ENCODE data around the gene KCNAB1. TPM values are rescaled to one million over a fixed set of nuclear protein-coding genes. Genes with fewer than 3 reads are reported as not detected.

The KCNAB1 gene
- total and polyA plus RNA-seq, 2 of the 8 experiments (the other 6 are each of a cell fraction or from before 2014, with no cell fraction given), result 0.51 to 2.3 TPM

DNA sequence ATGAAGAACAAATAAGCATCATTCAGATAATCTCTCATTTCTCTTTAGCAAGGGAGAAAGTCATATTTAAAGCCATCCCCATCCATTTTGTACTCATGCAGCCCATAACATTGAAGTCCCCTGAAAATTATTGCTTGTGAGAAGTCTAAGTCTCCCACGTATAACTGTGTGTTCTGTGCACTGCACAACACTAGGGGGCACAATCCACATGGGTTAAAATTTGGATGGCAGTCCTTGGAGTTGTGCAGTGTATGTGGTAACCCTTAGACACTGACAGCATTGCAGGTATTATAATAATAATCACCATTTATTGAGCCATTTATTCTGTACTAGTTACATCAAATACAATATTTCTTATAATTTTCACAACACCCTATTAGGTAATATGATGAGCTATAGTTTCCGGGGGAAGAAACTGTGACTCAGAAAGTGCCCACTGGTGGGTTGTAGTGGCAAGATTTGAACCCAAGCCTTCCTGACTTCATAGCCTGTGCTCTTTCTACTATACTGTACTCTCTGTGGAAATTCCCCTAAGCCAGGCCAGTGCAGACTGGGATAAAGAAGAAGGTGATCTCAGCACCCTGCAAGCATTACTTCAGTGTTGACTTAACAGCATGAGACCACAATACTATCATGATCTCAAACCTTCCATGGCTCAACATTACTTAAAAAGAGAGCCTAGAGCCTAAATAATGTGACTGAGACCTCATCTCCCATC is 15.7 kb downstream of the KCNAB1 start:
- no peak overlapping the region for H4K5ac ChIP-seq (ENCODE audit: insufficient read length, low read depth, low read length)
- no peak overlapping the region for H2BK5ac ChIP-seq (ENCODE audit: low read depth, low read length)
- H2AFZ ChIP-seq (ENCODE audit: low read length), result no peak overlapping the region
- H3K56ac ChIP-seq (replicated peaks; ENCODE audit: insufficient read length, low read depth, low read length), result no peak overlapping the region
- no peaks in the 10 kb centered on the region for H3K4me1 ChIP-seq (replicated peaks in 1 of 4; ENCODE audit: control insufficient read depth in 3 of 4, insufficient read depth in 4 of 4, low read length in 3 of 4)
- H3K23me2 ChIP-seq (ENCODE audit: low read depth, low read length), result no peaks in the 10 kb centered on the region
- no peaks in the 10 kb centered on the region for H3K27me3 ChIP-seq (replicated peaks in 1 of 4; ENCODE audit: control insufficient read depth in 3 of 4, extremely low read depth in 1 of 4, insufficient read depth in 3 of 4, low read length in 3 of 4)
- H4K20me1 ChIP-seq (replicated peaks in 1 of 2; ENCODE audit: control insufficient read depth in 1 of 2, insufficient read depth in 2 of 2, low read length in 2 of 2), result no peaks in the 10 kb centered on the region
- H3K4me3 ChIP-seq (ENCODE audit: extremely low read depth in 1 of 4, insufficient read depth in 2 of 4, low read depth in 3 of 4, low read length in 4 of 4), result no peak overlapping the region
- H4K91ac ChIP-seq (replicated peaks; ENCODE audit: insufficient read length, low read length), result no peak overlapping the region
- no peaks in the 10 kb centered on the region for H3K79me1 ChIP-seq (ENCODE audit: low read depth, low read length)
- no peak overlapping the region for H2BK120ac ChIP-seq (replicated peaks; ENCODE audit: low read depth, low read length)
- no peak overlapping the region for H3K14ac ChIP-seq (ENCODE audit: insufficient read length)
- no peaks in the 10 kb centered on the region for H3K36me3 ChIP-seq (ENCODE audit: control insufficient read depth in 2 of 4, insufficient read depth in 4 of 4, low read length in 3 of 4)
- no peak overlapping the region for H3K4me2 ChIP-seq (ENCODE audit: insufficient read depth in 1 of 2, low read depth in 2 of 2, low read length in 2 of 2)
- H3K79me2 ChIP-seq (ENCODE audit: control insufficient read depth in 1 of 2, insufficient read depth in 2 of 2, low read length in 2 of 2), result no peaks in the 10 kb centered on the region
- H3K23ac ChIP-seq (ENCODE audit: insufficient read length), result no peak overlapping the region
- no peak overlapping the region for H3K9ac ChIP-seq (replicated peaks in 1 of 4; ENCODE audit: extremely low read depth in 1 of 4, low read depth in 3 of 4, low read length in 3 of 4)
- no peak overlapping the region for H2BK12ac ChIP-seq (ENCODE audit: low read depth, low read length)
- no peak for DNase-seq (ENCODE audit: low read depth in 1 of 2, low spot score in 2 of 2)
- CTCF ChIA-PET (ENCODE audit: partially characterized antibody), result interaction anchor here (0.5 to 7.6 kb wide), 20 partner anchors 8 to 979 kb away, joined by 3 to 53 read pairs (median 4); no protein-coding TSS in a partner anchor
- H3K27ac ChIP-seq (ENCODE audit: low read depth, low read length), result no peak overlapping the region
- no peak overlapping the region for H2BK15ac ChIP-seq (ENCODE audit: low read length)
- no peak overlapping the region for H2BK20ac ChIP-seq (ENCODE audit: low read length)
- no peak overlapping the region for H2AK5ac ChIP-seq (ENCODE audit: low read depth, low read length)
- no peak overlapping the region for H4K8ac ChIP-seq (ENCODE audit: extremely low read depth, insufficient read depth, low read length)
- POLR2A ChIA-PET (ENCODE audit: partially characterized antibody), result no interaction called here
- H3K4ac ChIP-seq (replicated peaks; ENCODE audit: insufficient read length, low read depth, low read length), result no peak overlapping the region
- no peak overlapping the region for H3K18ac ChIP-seq (ENCODE audit: extremely low read depth, low read length)
- 81% methylated on average over 2 of the region's 2 CpGs; no CpG with 5 or more reads in 1 of the 2 experiments for WGBS, 2 experiments (ENCODE audit: extremely low coverage in 1 of 2, insufficient coverage in 1 of 2, insufficient read length in 1 of 2, insufficient replicate concordance in 2 of 2, low coverage in 1 of 2, low lambda C conversion rate in 2 of 2, missing lambda C conversion rate in 1 of 2)
- FAIRE-seq, result no peak
- no peaks in the 10 kb centered on the region for H3K9me3 ChIP-seq (ENCODE audit: insufficient read depth in 2 of 2, low read depth in 1 of 2, low read length in 1 of 2)
- TF ChIP-seq RAD21 (IDR thresholded peaks at IDR 0.05 in 1 of 2, conservative IDR thresholded peaks at IDR 0.05 in 1 of 2; ENCODE audit: low read depth in 2 of 2, low read length in 2 of 2) (peak; percentile 57 to 69), EZH2 (IDR thresholded peaks at IDR 0.05; ENCODE audit: low read depth, low read length, severe bottlenecking) (no peak), BACH1 (IDR thresholded peaks at IDR 0.05; ENCODE audit: low read length) (no peak), HDAC2 (IDR thresholded peaks at IDR 0.05; ENCODE audit: borderline replicate concordance in 1 of 2, low read depth in 2 of 2, low read length in 2 of 2) (no peak), SP4 (IDR thresholded peaks at IDR 0.05; ENCODE audit: low read length) (no peak), KDM4A (IDR thresholded peaks at IDR 0.05; ENCODE audit: low read depth, low read length, severe bottlenecking) (no peak), KDM5A (IDR thresholded peaks at IDR 0.05; ENCODE audit: low read length) (no peak), GTF2F1 (IDR thresholded peaks at IDR 0.05; ENCODE audit: borderline replicate concordance, low read depth, low read length) (no peak), BRCA1 (IDR thresholded peaks at IDR 0.05; ENCODE audit: low read depth, low read length) (no peak)
- TF ChIP-seq, protein P1, sequence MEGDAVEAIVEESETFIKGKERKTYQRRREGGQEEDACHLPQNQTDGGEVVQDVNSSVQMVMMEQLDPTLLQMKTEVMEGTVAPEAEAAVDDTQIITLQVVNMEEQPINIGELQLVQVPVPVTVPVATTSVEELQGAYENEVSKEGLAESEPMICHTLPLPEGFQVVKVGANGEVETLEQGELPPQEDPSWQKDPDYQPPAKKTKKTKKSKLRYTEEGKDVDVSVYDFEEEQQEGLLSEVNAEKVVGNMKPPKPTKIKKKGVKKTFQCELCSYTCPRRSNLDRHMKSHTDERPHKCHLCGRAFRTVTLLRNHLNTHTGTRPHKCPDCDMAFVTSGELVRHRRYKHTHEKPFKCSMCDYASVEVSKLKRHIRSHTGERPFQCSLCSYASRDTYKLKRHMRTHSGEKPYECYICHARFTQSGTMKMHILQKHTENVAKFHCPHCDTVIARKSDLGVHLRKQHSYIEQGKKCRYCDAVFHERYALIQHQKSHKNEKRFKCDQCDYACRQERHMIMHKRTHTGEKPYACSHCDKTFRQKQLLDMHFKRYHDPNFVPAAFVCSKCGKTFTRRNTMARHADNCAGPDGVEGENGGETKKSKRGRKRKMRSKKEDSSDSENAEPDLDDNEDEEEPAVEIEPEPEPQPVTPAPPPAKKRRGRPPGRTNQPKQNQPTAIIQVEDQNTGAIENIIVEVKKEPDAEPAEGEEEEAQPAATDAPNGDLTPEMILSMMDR (IDR thresholded peaks at IDR 0.05; ENCODE audit: control extremely low read depth in 1 of 3, insufficient read depth in 1 of 3, low read depth in 1 of 3, low read length in 3 of 3), result peak; percentile 3 to 64 (median 52)

Data from H1 (cell line).